Trophoblast cell (in vitro differentiated cells and primary cell): ENCODE measurements around the gene TBCD.
"Not testable (repeated sequence)": the region's sequence is repeated elsewhere in the genome, so short reads cannot be mapped to it uniquely, and the experiment has no call there.

Experiments
- DNase-seq, 2 donors: peaks; one replicate each; pipeline ENCODE4 v3.0.0-alpha.2; 2016
- H2AFZ ChIP-seq: 2 replicates; pipeline ENCODE4 v1.6.1; 2013; ENCODE audit warnings: low read length, moderate library complexity, mild to moderate bottlenecking; ENCODE audit not compliant: insufficient read depth, poor library complexity
- H2AK5ac ChIP-seq: 2 replicates; pipeline ENCODE4 v1.6.1; 2013; ENCODE audit warnings: mild to moderate bottlenecking, low read length
- H2BK120ac ChIP-seq: 2 replicates; pipeline ENCODE4 v1.6.1; 2013; ENCODE audit warnings: low read length, mild to moderate bottlenecking, moderate library complexity; ENCODE audit not compliant: insufficient read depth, poor library complexity
- H2BK12ac ChIP-seq: 2 replicates; pipeline ENCODE4 v1.6.1; 2013; ENCODE audit warnings: mild to moderate bottlenecking, low read length, moderate library complexity
- H2BK5ac ChIP-seq: 2 replicates; pipeline ENCODE4 v1.6.1; 2013; ENCODE audit warnings: low read length, low read depth, moderate library complexity, mild to moderate bottlenecking; ENCODE audit not compliant: poor library complexity
- H3K14ac ChIP-seq: 2 replicates; pipeline ENCODE4 v1.6.1; 2013; ENCODE audit warnings: mild to moderate bottlenecking, low read length
- H3K18ac ChIP-seq: 2 replicates; pipeline ENCODE4 v1.6.1; 2013; ENCODE audit warnings: mild to moderate bottlenecking, low read length
- H3K23ac ChIP-seq: 2 replicates; pipeline ENCODE4 v1.6.1; 2013; ENCODE audit warnings: low read length
- H3K27ac ChIP-seq: 2 replicates; pipeline ENCODE4 v1.5.1; 2013; ENCODE audit warnings: low read depth, mild to moderate bottlenecking, inconsistent platforms, low read length, moderate library complexity
- H3K27me3 ChIP-seq: 2 replicates; pipeline ENCODE4 v1.6.1; 2013; ENCODE audit warnings: inconsistent platforms, mild to moderate bottlenecking, low read length, moderate library complexity; ENCODE audit not compliant: insufficient read depth
- H3K36me3 ChIP-seq, 2 experiments: 1 replicate in 1 of 2; 2 replicates in 1 of 2; pipeline ENCODE4 v1.6.1; 2013; ENCODE audit warnings: low read length in 2 of 2, mild to moderate bottlenecking in 2 of 2, moderate library complexity in 1 of 2; ENCODE audit not compliant: insufficient read depth in 2 of 2, control insufficient read depth in 1 of 2
- H3K4ac ChIP-seq: 2 replicates; pipeline ENCODE4 v1.6.1; 2013; ENCODE audit warnings: low read depth, mild to moderate bottlenecking, low read length, moderate library complexity
- H3K4me1 ChIP-seq, 2 experiments: 1 replicate in 1 of 2; 2 replicates in 1 of 2; pipeline ENCODE4 v1.6.1; 2013; ENCODE audit warnings: low read length in 2 of 2, mild to moderate bottlenecking in 2 of 2, moderate library complexity in 1 of 2; ENCODE audit not compliant: insufficient read depth in 2 of 2, control insufficient read depth in 1 of 2
- H3K4me2 ChIP-seq: 2 replicates; pipeline ENCODE4 v1.6.1; 2013; ENCODE audit warnings: inconsistent platforms, mild to moderate bottlenecking, low read length, moderate library complexity
- H3K4me3 ChIP-seq: 2 replicates; pipeline ENCODE4 v1.5.1; 2013; ENCODE audit warnings: mild to moderate bottlenecking, low read depth, low read length, inconsistent platforms
- H3K79me1 ChIP-seq: one replicate; pipeline ENCODE4 v1.6.1; 2013; ENCODE audit warnings: low read length
- H3K79me2 ChIP-seq: 2 replicates; pipeline ENCODE4 v1.6.1; 2013; ENCODE audit warnings: low read length, mild to moderate bottlenecking; ENCODE audit not compliant: control insufficient read depth, insufficient read depth, poor library complexity
- H3K9ac ChIP-seq: 2 replicates; pipeline ENCODE4 v1.6.1; 2013; ENCODE audit warnings: mild to moderate bottlenecking, low read length
- H3K9me3 ChIP-seq: 2 replicates; pipeline ENCODE4 v1.6.1; 2013; ENCODE audit warnings: low read depth, mild to moderate bottlenecking, control low read depth, inconsistent platforms, low read length; ENCODE audit not compliant: insufficient read depth
- H4K12ac ChIP-seq: 2 replicates; pipeline ENCODE4 v1.6.1; 2013; ENCODE audit warnings: low read depth, mild to moderate bottlenecking, low read length, moderate library complexity
- H4K8ac ChIP-seq: 2 replicates; pipeline ENCODE4 v1.6.1; 2013; ENCODE audit warnings: low read depth, mild to moderate bottlenecking, low read length, moderate library complexity
- H4K91ac ChIP-seq: one replicate; pipeline ENCODE4 v1.6.1; 2013; ENCODE audit warnings: low read depth, mild to moderate bottlenecking, low read length, moderate library complexity
- WGBS: extraction: QIAGEN DNeasy Blood & Tissue Kit; methylation state at CpG from one replicate; pipeline ENCODE4 v1.1.7; 2013; ENCODE audit warnings: missing lambda C conversion rate; ENCODE audit not compliant: insufficient read length, insufficient coverage; ENCODE audit errors: extremely low coverage; 5-methylcytosine and 5-hydroxymethylcytosine counted together

Gene TBCD

DNA sequence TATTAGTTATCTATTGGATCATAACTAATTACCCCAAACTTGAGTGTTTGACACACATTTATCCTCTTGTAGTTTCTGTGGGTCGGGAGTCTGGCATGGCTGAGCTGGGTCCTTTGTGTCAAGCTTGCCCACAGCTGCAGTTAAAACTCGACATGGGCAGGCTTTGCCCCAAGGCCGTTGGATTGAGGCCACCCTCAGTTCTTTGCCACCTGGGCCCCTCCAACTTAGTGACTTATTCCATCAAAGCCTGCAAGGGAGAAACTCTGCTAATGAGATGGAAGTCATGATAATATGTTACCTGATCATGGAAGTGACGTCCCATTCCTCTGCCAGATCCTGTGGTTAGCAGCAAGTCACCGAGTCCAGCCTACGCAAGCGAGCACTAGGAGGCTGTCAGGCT is 17.2 kb downstream of the TBCD start:
- Histone ChIP-seq H4K91ac (no peak overlapping the region), H3K79me2 (no peaks in the 10 kb centered on the region), H3K4me1 (no peaks in the 10 kb centered on the region), H4K12ac (no peak overlapping the region), H3K36me3 (peaks cover 27 to 36% of the 10 kb centered on the region in 2 experiments), H3K23ac (no peak overlapping the region), H3K79me1 (no peaks in the 10 kb centered on the region), H3K18ac (no peak overlapping the region), H3K9me3 (no peaks in the 10 kb centered on the region), H3K4me3 (no peak overlapping the region), H3K4ac (no peak overlapping the region), H3K27me3 (no peaks in the 10 kb centered on the region), H2BK5ac (no peak overlapping the region), H3K9ac (no peak overlapping the region), H2AK5ac (no peak overlapping the region), H2BK120ac (no peak overlapping the region), H3K4me2 (no peak overlapping the region), H3K27ac (no peak overlapping the region), H2AFZ (no peak overlapping the region), H2BK12ac (no peak overlapping the region), H4K8ac (no peak overlapping the region), H3K14ac (no peak overlapping the region)
- DNase-seq: no peak
- no CpG with 5 or more reads among the region's 7 CpGs for WGBS

- Histone ChIP-seq H4K8ac (no peak overlapping the region), H2BK120ac (no peak overlapping the region), H3K79me1 (no peaks in the 10 kb centered on the region), H3K4me1 (no peaks in the 10 kb centered on the region), H2BK12ac (no peak overlapping the region), H3K27me3 (no peaks in the 10 kb centered on the region), H3K27ac (no peak overlapping the region), H3K4me2 (no peak overlapping the region), H3K4ac (no peak overlapping the region), H4K91ac (no peak overlapping the region), H2BK5ac (no peak overlapping the region), H2AK5ac (no peak overlapping the region), H3K79me2 (no peaks in the 10 kb centered on the region), H4K12ac (no peak overlapping the region), H3K4me3 (no peak overlapping the region), H2AFZ (no peak overlapping the region), H3K23ac (no peak overlapping the region), H3K9me3 (peaks cover 2% of the 10 kb centered on the region), H3K14ac (no peak overlapping the region), H3K9ac (no peak overlapping the region), H3K36me3 (peaks cover 26 to 35% of the 10 kb centered on the region in 2 experiments), H3K18ac (no peak overlapping the region)
- no CpG with 5 or more reads among the region's 3 CpGs for WGBS
- DNase-seq: peak; percentile 18 to 67
These were observed 20.2 kb downstream of the TBCD start for GRCh38 chr17:82772026-82772425.

DNA sequence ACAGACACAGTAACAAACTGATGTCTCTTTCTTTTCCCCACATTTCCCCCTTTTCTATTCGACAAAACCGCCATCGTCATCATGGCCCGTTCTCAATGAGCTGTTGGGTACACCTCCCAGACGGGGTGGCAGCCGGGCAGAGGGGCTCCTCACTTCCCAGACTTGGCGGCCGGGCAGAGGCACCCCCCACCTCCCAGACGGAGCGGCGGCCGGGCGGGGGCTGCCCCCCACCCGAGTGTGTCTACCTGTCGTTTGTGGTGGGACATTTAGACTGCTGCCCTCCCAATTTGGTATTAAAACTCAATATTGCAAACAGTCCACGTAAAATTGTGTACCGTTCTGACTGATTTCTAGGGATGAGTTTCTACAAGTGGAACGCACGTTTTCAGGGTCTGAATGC is 22.6 kb downstream of the TBCD start:
- H3K9me3 ChIP-seq: not testable (repeated sequence)
- no CpG with 5 or more reads among the region's 19 CpGs for WGBS

GRCh38 chr17:82775001-82775823 is 23.3 kb downstream of the TBCD start:
- Histone ChIP-seq H3K4me2 (no peak overlapping the region), H2BK12ac (no peak overlapping the region), H2BK120ac (no peak overlapping the region)

More for the DNA sequence above, 22.6 kb downstream of the TBCD start:
- H2BK12ac ChIP-seq, H3K23ac ChIP-seq, DNase-seq, H3K79me1 ChIP-seq, H2AK5ac ChIP-seq, H3K79me2 ChIP-seq, H3K4me1 ChIP-seq, H4K8ac ChIP-seq, H2BK120ac ChIP-seq, H3K18ac ChIP-seq, H4K91ac ChIP-seq, H3K9ac ChIP-seq, H2AFZ ChIP-seq, H3K14ac ChIP-seq, H3K4ac ChIP-seq, H3K4me3 ChIP-seq, H3K4me2 ChIP-seq, H3K27ac ChIP-seq, H3K27me3 ChIP-seq, H4K12ac ChIP-seq, H2BK5ac ChIP-seq: not testable (repeated sequence)
- peaks cover 17 to 24% of the 10 kb centered on the region in 2 experiments for H3K36me3 ChIP-seq

More at GRCh38 chr17:82775001-82775823, 23.3 kb downstream of the TBCD start:
- Histone ChIP-seq H3K9me3 (peaks cover 2% of the 10 kb centered on the region), H4K8ac (no peak overlapping the region), H3K79me1 (no peaks in the 10 kb centered on the region), H3K23ac (no peak overlapping the region), H3K27ac (no peak overlapping the region), H4K12ac (no peak overlapping the region), H3K4me1 (no peaks in the 10 kb centered on the region), H3K36me3 (peaks cover 16 to 22% of the 10 kb centered on the region in 2 experiments), H3K4ac (no peak overlapping the region), H3K79me2 (no peaks in the 10 kb centered on the region), H3K9ac (no peak overlapping the region), H2AFZ (no peak overlapping the region), H3K18ac (no peak overlapping the region), H4K91ac (no peak overlapping the region), H3K27me3 (no peaks in the 10 kb centered on the region), H3K4me3 (no peak overlapping the region), H2BK5ac (no peak overlapping the region), H2AK5ac (no peak overlapping the region), H3K14ac (no peak overlapping the region)
- WGBS: no CpG with 5 or more reads among the region's 34 CpGs
- DNase-seq: peak; percentile 57 to 83
